ENCODE data around the gene LRRC45.
"Not testable (repeated sequence)": the region's sequence is repeated elsewhere in the genome, so short reads cannot be mapped to it uniquely, and the experiment has no call there.

The LRRC45 gene

GRCh38 chr17:82031303-82031884 is 8.3 kb downstream of the LRRC45 start, which contains the start of gene RAC3:
Gene RAC3, plus strand, starts transcription at chr17:82031678. Its CDS starts 84 bp downstream, at chr17:82031762.
- H3K36me3 ChIP-seq (ENCODE audit: control insufficient read depth, insufficient read depth, low read length), result no peaks in the 10 kb centered on the region
- peaks cover 4% of the 10 kb centered on the region for H3K4me1 ChIP-seq (ENCODE audit: control insufficient read depth, insufficient read depth, low read length)
- H3K27ac ChIP-seq (ENCODE audit: low read depth, low read length), result no peak within 1 kb of the TSS
- H3K9ac ChIP-seq (ENCODE audit: low read length), result no peak within 1 kb of the TSS
- peak within 1 kb of the TSS; percentile 73 for H3K4me3 ChIP-seq (ENCODE audit: low read length)
- H3K27me3 ChIP-seq (ENCODE audit: control insufficient read depth, insufficient read depth, low read length), result peaks cover 6% of the 10 kb centered on the region

- H3K9ac ChIP-seq (ENCODE audit: low read length), result no peak overlapping the region
- H3K27ac ChIP-seq (ENCODE audit: low read depth, low read length), result no peak overlapping the region
- no peak overlapping the region for H3K4me3 ChIP-seq (ENCODE audit: low read length)
- peaks cover 6% of the 10 kb centered on the region for H3K27me3 ChIP-seq (ENCODE audit: control insufficient read depth, insufficient read depth, low read length)
- peaks cover 10% of the 10 kb centered on the region for H3K4me1 ChIP-seq (ENCODE audit: control insufficient read depth, insufficient read depth, low read length)
- H3K36me3 ChIP-seq (ENCODE audit: control insufficient read depth, insufficient read depth, low read length), result no peaks in the 10 kb centered on the region
Measured at GRCh38 chr17:82031885-82032627, 9.0 kb downstream of the LRRC45 start.

GRCh38 chr17:82033359-82034085 is 10.4 kb downstream of the LRRC45 start:
- H3K27me3 ChIP-seq (ENCODE audit: control insufficient read depth, insufficient read depth, low read length), result peaks cover 6% of the 10 kb centered on the region
- peaks cover 12% of the 10 kb centered on the region for H3K4me1 ChIP-seq (ENCODE audit: control insufficient read depth, insufficient read depth, low read length)
- H3K27ac ChIP-seq (ENCODE audit: low read depth, low read length), result no peak overlapping the region
- no peaks in the 10 kb centered on the region for H3K36me3 ChIP-seq (ENCODE audit: control insufficient read depth, insufficient read depth, low read length)
- H3K9ac ChIP-seq (ENCODE audit: low read length), result no peak overlapping the region
- no peak overlapping the region for H3K4me3 ChIP-seq (ENCODE audit: low read length)

GRCh38 chr17:82034371-82035011 is 11.4 kb downstream of the LRRC45 start:
- H3K4me1 ChIP-seq (ENCODE audit: control insufficient read depth, insufficient read depth, low read length), result peaks cover 12% of the 10 kb centered on the region

GRCh38 chr17:82035488-82035887 is 12.4 kb downstream of the LRRC45 start:
- Histone ChIP-seq H3K9ac (ENCODE audit: low read length) (no peak overlapping the region), H3K27ac (ENCODE audit: low read depth, low read length) (no peak overlapping the region), H3K36me3 (ENCODE audit: control insufficient read depth, insufficient read depth, low read length) (no peaks in the 10 kb centered on the region), H3K4me1 (ENCODE audit: control insufficient read depth, insufficient read depth, low read length) (peaks cover 7% of the 10 kb centered on the region), H3K4me3 (ENCODE audit: low read length) (no peak overlapping the region), H3K27me3 (ENCODE audit: control insufficient read depth, insufficient read depth, low read length) (peaks cover 6% of the 10 kb centered on the region)

More at GRCh38 chr17:82034371-82035011, 11.4 kb downstream of the LRRC45 start:
- no peak overlapping the region for H3K9ac ChIP-seq (ENCODE audit: low read length)
- H3K27me3 ChIP-seq (ENCODE audit: control insufficient read depth, insufficient read depth, low read length), result peaks cover 6% of the 10 kb centered on the region
- no peaks in the 10 kb centered on the region for H3K36me3 ChIP-seq (ENCODE audit: control insufficient read depth, insufficient read depth, low read length)
- no peak overlapping the region for H3K4me3 ChIP-seq (ENCODE audit: low read length)
- no peak overlapping the region for H3K27ac ChIP-seq (ENCODE audit: low read depth, low read length)

- peaks cover 6% of the 10 kb centered on the region for H3K27me3 ChIP-seq (ENCODE audit: control insufficient read depth, insufficient read depth, low read length)
- H3K4me3 ChIP-seq (ENCODE audit: low read length), result peak overlapping the region; percentile 79
- peaks cover 7% of the 10 kb centered on the region for H3K4me1 ChIP-seq (ENCODE audit: control insufficient read depth, insufficient read depth, low read length)
- no peak overlapping the region for H3K27ac ChIP-seq (ENCODE audit: low read depth, low read length)
- H3K36me3 ChIP-seq (ENCODE audit: control insufficient read depth, insufficient read depth, low read length), result no peaks in the 10 kb centered on the region
- H3K9ac ChIP-seq (ENCODE audit: low read length), result no peak overlapping the region
Measured at GRCh38 chr17:82035956-82036633, 13.0 kb downstream of the LRRC45 start.

- Histone ChIP-seq H3K9ac (ENCODE audit: low read length) (peak overlapping the region; percentile 57), H3K27ac (ENCODE audit: low read depth, low read length) (peak overlapping the region; percentile 97), H3K4me3 (ENCODE audit: low read length) (peak overlapping the region; percentile 79), H3K4me1 (ENCODE audit: control insufficient read depth, insufficient read depth, low read length) (peaks cover 7% of the 10 kb centered on the region), H3K36me3 (ENCODE audit: control insufficient read depth, insufficient read depth, low read length) (no peaks in the 10 kb centered on the region), H3K27me3 (ENCODE audit: control insufficient read depth, insufficient read depth, low read length) (peaks cover 6% of the 10 kb centered on the region)
Measured at GRCh38 chr17:82036634-82037091, 13.6 kb downstream of the LRRC45 start.

GRCh38 chr17:82037092-82037888 is 14.2 kb downstream of the LRRC45 start, which contains the start of gene DCXR:
Gene DCXR, minus strand, starts transcription at chr17:82037697. Its CDS starts 15 bp downstream, at chr17:82037682.
- Histone ChIP-seq H3K4me1 (ENCODE audit: control insufficient read depth, insufficient read depth, low read length) (peaks cover 7% of the 10 kb centered on the region), H3K4me3 (ENCODE audit: low read length) (peak within 1 kb of the TSS; percentile 79), H3K27ac (ENCODE audit: low read depth, low read length) (peak within 1 kb of the TSS; percentile 97), H3K9ac (ENCODE audit: low read length) (peak within 1 kb of the TSS; percentile 57), H3K36me3 (ENCODE audit: control insufficient read depth, insufficient read depth, low read length) (no peaks in the 10 kb centered on the region), H3K27me3 (ENCODE audit: control insufficient read depth, insufficient read depth, low read length) (peaks cover 5% of the 10 kb centered on the region)

GRCh38 chr17:82037889-82038195 is 14.7 kb downstream of the LRRC45 start:
- H3K9ac ChIP-seq (ENCODE audit: low read length), result no peak overlapping the region
- no peaks in the 10 kb centered on the region for H3K36me3 ChIP-seq (ENCODE audit: control insufficient read depth, insufficient read depth, low read length)
- H3K4me3 ChIP-seq (ENCODE audit: low read length), result peak overlapping the region; percentile 38
- H3K27me3 ChIP-seq (ENCODE audit: control insufficient read depth, insufficient read depth, low read length), result peaks cover 2% of the 10 kb centered on the region
- H3K4me1 ChIP-seq (ENCODE audit: control insufficient read depth, insufficient read depth, low read length), result peaks cover 7% of the 10 kb centered on the region
- no peak overlapping the region for H3K27ac ChIP-seq (ENCODE audit: low read depth, low read length)

GRCh38 chr17:82038796-82039409 is 15.8 kb downstream of the LRRC45 start:
- H3K27ac ChIP-seq (ENCODE audit: low read depth, low read length); H3K4me1 ChIP-seq (ENCODE audit: control insufficient read depth, insufficient read depth, low read length); H3K27me3 ChIP-seq (ENCODE audit: control insufficient read depth, insufficient read depth, low read length); H3K4me3 ChIP-seq (ENCODE audit: low read length); H3K9ac ChIP-seq (ENCODE audit: low read length); H3K36me3 ChIP-seq (ENCODE audit: control insufficient read depth, insufficient read depth, low read length): not testable (repeated sequence)

- Histone ChIP-seq H3K27ac (ENCODE audit: low read depth, low read length) (no peak overlapping the region), H3K4me1 (ENCODE audit: control insufficient read depth, insufficient read depth, low read length) (peaks cover 7% of the 10 kb centered on the region), H3K4me3 (ENCODE audit: low read length) (no peak overlapping the region), H3K36me3 (ENCODE audit: control insufficient read depth, insufficient read depth, low read length) (no peaks in the 10 kb centered on the region), H3K9ac (ENCODE audit: low read length) (no peak overlapping the region), H3K27me3 (ENCODE audit: control insufficient read depth, insufficient read depth, low read length) (no peaks in the 10 kb centered on the region)
Measured at GRCh38 chr17:82039695-82040299, 16.7 kb downstream of the LRRC45 start.
